Ishikawa (cell line): Measurements from ENCODE around the gene UTP20.
A peak's percentile ranks its signal among the peaks of the same experiment; 100 is the strongest.

Experiments used
- CEBPB ChIP-seq: IDR thresholded peaks from 2 replicates; pipeline ENCODE4 v1.6.1; 2012
- CREB1 ChIP-seq: IDR thresholded peaks from 2 replicates; pipeline ENCODE4 v1.6.1; 2012; ENCODE audit warnings: low read depth
- EP300 ChIP-seq: IDR thresholded peaks from 2 replicates; pipeline ENCODE4 v1.6.1; 2012; ENCODE audit warnings: borderline replicate concordance
- FOXM1 ChIP-seq: IDR thresholded peaks from 2 replicates; pipeline ENCODE4 v1.6.1; 2012; ENCODE audit warnings: low read depth, borderline replicate concordance
- MAX ChIP-seq: IDR thresholded peaks from 2 replicates; pipeline ENCODE4 v1.6.1; 2012
- NFIC ChIP-seq: IDR thresholded peaks from 2 replicates; pipeline ENCODE4 v1.6.1; 2012
- RAD21 ChIP-seq: IDR thresholded peaks from 2 replicates; pipeline ENCODE4 v1.6.1; 2012; ENCODE audit warnings: low read depth
- REST ChIP-seq: IDR thresholded peaks from 2 replicates; pipeline ENCODE4 v1.6.1; 2012; ENCODE audit warnings: low read depth, mild to moderate bottlenecking
- TAF1 ChIP-seq: IDR thresholded peaks from 2 replicates; pipeline ENCODE4 v1.6.1; 2012; ENCODE audit warnings: low read depth, mild to moderate bottlenecking
- TCF12 ChIP-seq: IDR thresholded peaks from 2 replicates; pipeline ENCODE4 v1.6.1; 2012; ENCODE audit warnings: low read depth
- TEAD4 ChIP-seq: IDR thresholded peaks from 2 replicates; pipeline ENCODE4 v1.6.1; 2012
- YY1 ChIP-seq: IDR thresholded peaks from 2 replicates; pipeline ENCODE4 v1.6.1; 2012; ENCODE audit warnings: low read depth
- TF ChIP-seq, protein P1 (sequence below): IDR thresholded peaks from 2 replicates; pipeline ENCODE4 v1.6.1; 2012

GRCh38 chr12:101407436-101408345 lies 127.8 kb downstream of the UTP20 start, which contains the start of gene ARL1:
- 0 out of 2 replicates have a peak, but pooled peaks have one; percentile 48 for TF ChIP-seq NFIC
- TF ChIP-seq CEBPB: peak; percentile 4; the same call in 1 of the 2 replicates
- TF ChIP-seq RAD21: no peak
- TF ChIP-seq EP300: peak; percentile 69
- peak; percentile 9; the same call in 1 of the 2 replicates for TF ChIP-seq TEAD4
- TF ChIP-seq MAX: peak; percentile 87
- TF ChIP-seq, protein P1, sequence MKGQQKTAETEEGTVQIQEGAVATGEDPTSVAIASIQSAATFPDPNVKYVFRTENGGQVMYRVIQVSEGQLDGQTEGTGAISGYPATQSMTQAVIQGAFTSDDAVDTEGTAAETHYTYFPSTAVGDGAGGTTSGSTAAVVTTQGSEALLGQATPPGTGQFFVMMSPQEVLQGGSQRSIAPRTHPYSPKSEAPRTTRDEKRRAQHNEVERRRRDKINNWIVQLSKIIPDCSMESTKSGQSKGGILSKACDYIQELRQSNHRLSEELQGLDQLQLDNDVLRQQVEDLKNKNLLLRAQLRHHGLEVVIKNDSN: peak; percentile 30; the same call in 1 of the 2 replicates
- no peak for TF ChIP-seq YY1
- no peak for TF ChIP-seq FOXM1
- TF ChIP-seq REST: no peak
- peak; percentile 58 for TF ChIP-seq TCF12
- TF ChIP-seq TAF1: peak; percentile 82
- TF ChIP-seq CREB1: peak; percentile 64
